HL-60 (cell line): ENCODE results near the gene IRS4.

Experiments used
- DNase-seq, 2 experiments: peaks; one replicate each; pipeline ENCODE4 v3.0.0-alpha.2; 2010 to 2020; ENCODE audit warnings: low read depth in 1 of 2, low spot score in 1 of 2
- H3K27ac ChIP-seq: fragments of 250-450 bp; sonication (Bioruptor Pico); replicated peaks from 2 replicates; pipeline ENCODE4 v1.5.1; 2020; ENCODE audit warnings: mild to moderate bottlenecking, moderate library complexity
- H3K27me3 ChIP-seq: fragments of 250-450 bp; sonication (Bioruptor Pico); 2 replicates; pipeline ENCODE4 v1.5.1; 2021; ENCODE audit warnings: mild to moderate bottlenecking, moderate library complexity; ENCODE audit not compliant: insufficient read depth, poor library complexity, severe bottlenecking
- H3K4me3 ChIP-seq: replicated peaks from 2 replicates; pipeline ENCODE4 v1.5.1; 2011; ENCODE audit warnings: mild to moderate bottlenecking, control low read depth, low read length; ENCODE audit not compliant: insufficient read depth
- CTCF ChIP-seq: IDR thresholded peaks from one replicate; pipeline ENCODE4 v1.5.1; 2011; ENCODE audit warnings: low read length, control low read depth, inconsistent platforms; ENCODE audit not compliant: insufficient read depth
- GABPA ChIP-seq: IDR thresholded peaks from 2 replicates; pipeline ENCODE4 v1.6.1; 2012; ENCODE audit warnings: low read depth
- POLR2AphosphoS5 ChIP-seq: IDR thresholded peaks from 2 replicates; pipeline ENCODE4 v1.6.1; 2012; ENCODE audit warnings: low read depth
- REST ChIP-seq: IDR thresholded peaks from 2 replicates; pipeline ENCODE4 v1.6.1; 2012; ENCODE audit warnings: low read depth; ENCODE audit not compliant: insufficient replicate concordance
- SPI1 ChIP-seq: IDR thresholded peaks from 2 replicates; pipeline ENCODE4 v1.6.1; 2012; ENCODE audit warnings: low read depth, mild to moderate bottlenecking, borderline replicate concordance

The IRS4 gene

GRCh38 chrX:108734426-108734825, 1.9 kb downstream of the IRS4 start:
- Histone ChIP-seq H3K27ac (no peak overlapping the region), H3K4me3 (no peak overlapping the region), H3K27me3 (peaks cover 20% of the 10 kb centered on the region)
- TF ChIP-seq POLR2AphosphoS5 (no peak), GABPA (no peak), SPI1 (no peak), REST (no peak), CTCF (no peak)
- no peak for DNase-seq

GRCh38 chrX:108732630-108733321, 3.6 kb downstream of the IRS4 start:
- H3K27me3 ChIP-seq: peaks cover 20% of the 10 kb centered on the region
- TF ChIP-seq GABPA (no peak), REST (no peak), POLR2AphosphoS5 (no peak), SPI1 (no peak), CTCF (no peak)
- no peak for DNase-seq
- H3K27ac ChIP-seq: no peak overlapping the region
- H3K4me3 ChIP-seq: no peak overlapping the region

- Histone ChIP-seq H3K27ac (no peak overlapping the region), H3K27me3 (peaks cover 20% of the 10 kb centered on the region), H3K4me3 (no peak overlapping the region)
- no peak for TF ChIP-seq REST
- TF ChIP-seq SPI1: no peak
- TF ChIP-seq GABPA: no peak
- TF ChIP-seq POLR2AphosphoS5: no peak
- no peak for TF ChIP-seq CTCF
- DNase-seq: no peak
Observed at GRCh38 chrX:108731153-108731552, 5.2 kb downstream of the IRS4 start.
